Activated effector memory CD4-positive, alpha-beta T cell treated with Interleukin-2 at 50 U/mL for 16 hours (primary cell): ENCODE results near the gene BBS1.

ENCODE experiments used
- DNase-seq: peaks from one replicate; pipeline ENCODE4 v3.0.0-alpha.2; 2020

The BBS1 gene

GRCh38 chr11:66477263-66478201 is 32.9 kb upstream of the BBS1 start:
- DNase-seq: no peak

- DNase-seq: no peak
Measured at GRCh38 chr11:66478729-66479393, 31.6 kb upstream of the BBS1 start.

- no peak for DNase-seq
Measured at GRCh38 chr11:66479394-66480116, 30.9 kb upstream of the BBS1 start.

- DNase-seq: peak; percentile 95
Measured at GRCh38 chr11:66480117-66480938, 30.1 kb upstream of the BBS1 start, which contains the start of gene DPP3. TSS of gene DPP3 (plus strand) at chr11:66480434. CDS start at chr11:66482201, 1,767 bp downstream.

- DNase-seq: no peak
Measured at GRCh38 chr11:66484806-66485380, 25.5 kb upstream of the BBS1 start.

- no peak for DNase-seq
Measured at GRCh38 chr11:66488957-66489356, 21.5 kb upstream of the BBS1 start.

- DNase-seq: no peak
Measured at GRCh38 chr11:66489636-66490035, 20.8 kb upstream of the BBS1 start.

- DNase-seq: no peak
Measured at GRCh38 chr11:66491315-66491935, 19.0 kb upstream of the BBS1 start.

- DNase-seq: no peak
Measured at GRCh38 chr11:66492161-66492865, 18.1 kb upstream of the BBS1 start.

GRCh38 chr11:66493130-66493529 is 17.3 kb upstream of the BBS1 start:
- no peak for DNase-seq

- DNase-seq: no peak
Measured at GRCh38 chr11:66494458-66494857, 16.0 kb upstream of the BBS1 start.

GRCh38 chr11:66494935-66495334 is 15.5 kb upstream of the BBS1 start:
- DNase-seq: no peak

GRCh38 chr11:66495401-66495854 is 15.0 kb upstream of the BBS1 start:
- no peak for DNase-seq

- no peak for DNase-seq
Measured at GRCh38 chr11:66497206-66497605, 13.2 kb upstream of the BBS1 start.

GRCh38 chr11:66498506-66498905 is 11.9 kb upstream of the BBS1 start:
- DNase-seq: no peak

GRCh38 chr11:66505276-66505816 is 5.1 kb upstream of the BBS1 start:
- DNase-seq: no peak

GRCh38 chr11:66509131-66509561 is 1.3 kb upstream of the BBS1 start:
- DNase-seq: no peak

GRCh38 chr11:66510990-66511339 is 530 bp downstream of the BBS1 start:
- no peak for DNase-seq

GRCh38 chr11:66523611-66524010 is 13.2 kb downstream of the BBS1 start:
- no peak for DNase-seq

GRCh38 chr11:66524304-66525040 is 14.0 kb downstream of the BBS1 start:
- DNase-seq: no peak
